GM12872 (cell line): Measurements from ENCODE around the gene RELCH.

Experiments
- CTCF ChIP-seq: IDR thresholded peaks from 3 replicates; pipeline ENCODE4 v1.5.1; 2011; ENCODE audit warnings: low read depth, mild to moderate bottlenecking, low read length, moderate library complexity; ENCODE audit not compliant: insufficient read depth

The RELCH gene, protein sequence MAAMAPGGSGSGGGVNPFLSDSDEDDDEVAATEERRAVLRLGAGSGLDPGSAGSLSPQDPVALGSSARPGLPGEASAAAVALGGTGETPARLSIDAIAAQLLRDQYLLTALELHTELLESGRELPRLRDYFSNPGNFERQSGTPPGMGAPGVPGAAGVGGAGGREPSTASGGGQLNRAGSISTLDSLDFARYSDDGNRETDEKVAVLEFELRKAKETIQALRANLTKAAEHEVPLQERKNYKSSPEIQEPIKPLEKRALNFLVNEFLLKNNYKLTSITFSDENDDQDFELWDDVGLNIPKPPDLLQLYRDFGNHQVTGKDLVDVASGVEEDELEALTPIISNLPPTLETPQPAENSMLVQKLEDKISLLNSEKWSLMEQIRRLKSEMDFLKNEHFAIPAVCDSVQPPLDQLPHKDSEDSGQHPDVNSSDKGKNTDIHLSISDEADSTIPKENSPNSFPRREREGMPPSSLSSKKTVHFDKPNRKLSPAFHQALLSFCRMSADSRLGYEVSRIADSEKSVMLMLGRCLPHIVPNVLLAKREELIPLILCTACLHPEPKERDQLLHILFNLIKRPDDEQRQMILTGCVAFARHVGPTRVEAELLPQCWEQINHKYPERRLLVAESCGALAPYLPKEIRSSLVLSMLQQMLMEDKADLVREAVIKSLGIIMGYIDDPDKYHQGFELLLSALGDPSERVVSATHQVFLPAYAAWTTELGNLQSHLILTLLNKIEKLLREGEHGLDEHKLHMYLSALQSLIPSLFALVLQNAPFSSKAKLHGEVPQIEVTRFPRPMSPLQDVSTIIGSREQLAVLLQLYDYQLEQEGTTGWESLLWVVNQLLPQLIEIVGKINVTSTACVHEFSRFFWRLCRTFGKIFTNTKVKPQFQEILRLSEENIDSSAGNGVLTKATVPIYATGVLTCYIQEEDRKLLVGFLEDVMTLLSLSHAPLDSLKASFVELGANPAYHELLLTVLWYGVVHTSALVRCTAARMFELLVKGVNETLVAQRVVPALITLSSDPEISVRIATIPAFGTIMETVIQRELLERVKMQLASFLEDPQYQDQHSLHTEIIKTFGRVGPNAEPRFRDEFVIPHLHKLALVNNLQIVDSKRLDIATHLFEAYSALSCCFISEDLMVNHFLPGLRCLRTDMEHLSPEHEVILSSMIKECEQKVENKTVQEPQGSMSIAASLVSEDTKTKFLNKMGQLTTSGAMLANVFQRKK

GRCh38 chr18:62186774-62187542 lies at the start of gene RELCH, which contains the start of gene PIGN:
Gene RELCH (plus strand): TSS chr18:62187255. CDS start chr18:62187506, 251 bp downstream.
Gene PIGN (minus strand): TSS chr18:62187056. CDS start chr18:62161353, 25,703 bp downstream.
- TF ChIP-seq CTCF, result no peak

GRCh38 chr18:62138461-62139235 lies 48.4 kb upstream of the RELCH start:
- TF ChIP-seq CTCF, result no peak

- TF ChIP-seq CTCF, result no peak
Measured at GRCh38 chr18:62140259-62140658, 46.8 kb upstream of the RELCH start.

GRCh38 chr18:62144338-62144737 lies 42.7 kb upstream of the RELCH start:
- TF ChIP-seq CTCF, result no peak

DNA sequence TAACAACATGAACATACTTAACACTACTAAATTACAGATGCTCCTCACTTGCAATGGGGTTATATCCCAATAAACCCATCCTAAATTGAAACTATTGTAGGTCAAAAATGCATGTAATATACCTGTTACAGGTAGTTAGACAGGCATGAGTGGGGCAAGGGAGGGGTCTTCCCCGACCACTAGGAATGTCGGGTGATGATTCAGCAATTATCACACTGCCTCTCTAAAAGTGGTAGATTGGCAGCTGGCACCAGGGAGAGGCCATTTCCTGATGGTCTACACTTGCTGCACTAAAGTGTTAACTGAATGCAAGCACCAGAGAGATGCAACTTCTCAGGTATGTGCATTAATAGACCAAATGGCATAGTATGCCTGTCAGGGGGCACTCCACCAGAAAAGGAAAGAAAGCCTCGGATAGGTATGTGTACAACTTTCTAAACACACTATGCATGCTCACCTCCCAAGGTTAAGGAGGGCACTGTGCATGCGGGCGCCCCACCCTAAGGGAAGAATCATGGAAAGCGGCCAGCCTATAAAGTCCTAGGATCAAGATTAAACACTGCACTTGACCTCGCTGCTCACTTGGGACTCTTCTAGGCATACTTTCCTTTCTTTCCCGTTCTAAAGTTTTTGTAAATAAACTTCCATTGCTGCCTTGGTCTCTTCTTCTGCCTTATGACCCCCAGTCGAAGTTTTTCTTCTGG lies 35.8 kb upstream of the RELCH start:
- no peak for TF ChIP-seq CTCF

- TF ChIP-seq CTCF, result no peak
Measured at GRCh38 chr18:62152844-62153243, 34.2 kb upstream of the RELCH start.
